Measurements from ENCODE around the gene TBC1D22A.

The TBC1D22A gene

GRCh38 chr22:47201996-47202818 is 439.8 kb downstream of the TBC1D22A start:
- Histone ChIP-seq H3K27ac (no peak overlapping the region), H3K4me3 (ENCODE audit: low read depth, low read length) (no peak overlapping the region), H3K27me3 (ENCODE audit: insufficient read depth, low read depth, severe bottlenecking) (no peaks in the 10 kb centered on the region), H3K36me3 (no peaks in the 10 kb centered on the region), H3K9me3 (ENCODE audit: severe bottlenecking) (no peaks in the 10 kb centered on the region)
- TF ChIP-seq CTCF (IDR thresholded peaks at IDR 0.05; ENCODE audit: low read depth, low read length) = no peak
- no peak for DNase-seq

GRCh38 chr22:47202819-47203553 is 440.5 kb downstream of the TBC1D22A start:
- H3K9me3 ChIP-seq (ENCODE audit: severe bottlenecking) = no peaks in the 10 kb centered on the region
- no peak for DNase-seq
- H3K4me3 ChIP-seq (ENCODE audit: low read depth, low read length) = no peak overlapping the region
- no peaks in the 10 kb centered on the region for H3K36me3 ChIP-seq
- no peak for TF ChIP-seq CTCF (IDR thresholded peaks at IDR 0.05; ENCODE audit: low read depth, low read length)
- no peak overlapping the region for H3K27ac ChIP-seq
- H3K27me3 ChIP-seq (ENCODE audit: insufficient read depth, low read depth, severe bottlenecking) = no peaks in the 10 kb centered on the region

GRCh38 chr22:47203554-47203991 is 441.1 kb downstream of the TBC1D22A start:
- no peak overlapping the region for H3K27ac ChIP-seq
- no peaks in the 10 kb centered on the region for H3K36me3 ChIP-seq
- H3K9me3 ChIP-seq (ENCODE audit: severe bottlenecking) = no peaks in the 10 kb centered on the region
- TF ChIP-seq CTCF (IDR thresholded peaks at IDR 0.05; ENCODE audit: low read depth, low read length) = no peak
- no peak overlapping the region for H3K4me3 ChIP-seq (ENCODE audit: low read depth, low read length)
- no peak for DNase-seq
- no peaks in the 10 kb centered on the region for H3K27me3 ChIP-seq (ENCODE audit: insufficient read depth, low read depth, severe bottlenecking)

GRCh38 chr22:47204002-47204979 is 441.8 kb downstream of the TBC1D22A start:
- H3K9me3 ChIP-seq (ENCODE audit: severe bottlenecking) = no peaks in the 10 kb centered on the region
- no peak for DNase-seq
- no peak for TF ChIP-seq CTCF (IDR thresholded peaks at IDR 0.05; ENCODE audit: low read depth, low read length)
- H3K27me3 ChIP-seq (ENCODE audit: insufficient read depth, low read depth, severe bottlenecking) = no peaks in the 10 kb centered on the region
- H3K36me3 ChIP-seq = no peaks in the 10 kb centered on the region
- no peak overlapping the region for H3K27ac ChIP-seq
- H3K4me3 ChIP-seq (ENCODE audit: low read depth, low read length) = no peak overlapping the region

- DNase-seq = no peak
- TF ChIP-seq CTCF (IDR thresholded peaks at IDR 0.05; ENCODE audit: low read depth, low read length) = no peak
- H3K27ac ChIP-seq = no peak overlapping the region
- H3K36me3 ChIP-seq = no peaks in the 10 kb centered on the region
- no peak overlapping the region for H3K4me3 ChIP-seq (ENCODE audit: low read depth, low read length)
- H3K27me3 ChIP-seq (ENCODE audit: insufficient read depth, low read depth, severe bottlenecking) = no peaks in the 10 kb centered on the region
- no peaks in the 10 kb centered on the region for H3K9me3 ChIP-seq (ENCODE audit: severe bottlenecking)
These were observed 442.6 kb downstream of the TBC1D22A start for GRCh38 chr22:47205081-47205491.
